Measurements from ENCODE around the gene NCDN.

The NCDN gene

GRCh38 chr1:35539824-35540261, 17.8 kb upstream of the NCDN start:
- WGBS, 2 donors (ENCODE audit: extremely low coverage in 2 of 2, insufficient read length in 2 of 2, insufficient replicate concordance in 1 of 2): no CpG with 5 or more reads among the region's 1 CpG

GRCh38 chr1:35544976-35545375, 12.6 kb upstream of the NCDN start:
- no peak for DNase-seq (ENCODE audit: low spot score)

More at GRCh38 chr1:35539824-35540261, 17.8 kb upstream of the NCDN start:
- Histone ChIP-seq H2BK12ac (ENCODE audit: low read length) (no peak overlapping the region), H3K27me3 (ENCODE audit: control insufficient read depth in 3 of 3, insufficient read depth in 3 of 3, low read depth in 1 of 3, low read length in 3 of 3) (peaks cover 0 to 9% (median 0%) of the 10 kb centered on the region in 3 experiments), H4K91ac (ENCODE audit: low read depth, low read length, poor library complexity) (no peak overlapping the region), H3K4me3 (ENCODE audit: low read length in 2 of 2) (no peak overlapping the region), H3K79me1 (ENCODE audit: low read depth, low read length) (no peaks in the 10 kb centered on the region), H4K8ac (ENCODE audit: low read depth, low read length) (no peak overlapping the region), H2BK5ac (ENCODE audit: low read length) (no peak overlapping the region), H3K18ac (ENCODE audit: low read length) (no peak overlapping the region), H2BK120ac (ENCODE audit: low read depth, low read length) (no peak overlapping the region), H2BK15ac (ENCODE audit: low read length) (no peak overlapping the region), H3K23ac (ENCODE audit: low read depth, low read length, poor library complexity) (no peak overlapping the region), H3K4me2 (ENCODE audit: insufficient read depth, low read length, poor library complexity, severe bottlenecking) (no peak overlapping the region), H3K9me3 (replicated peaks in 1 of 2; ENCODE audit: control insufficient read depth in 2 of 2, insufficient read depth in 1 of 2, low read depth in 1 of 2, low read length in 2 of 2) (no peaks in the 10 kb centered on the region), H3K14ac (ENCODE audit: low read length) (no peak overlapping the region), H3K4me1 (ENCODE audit: control insufficient read depth in 2 of 2, insufficient read depth in 1 of 2, low read depth in 1 of 2, low read length in 2 of 2) (peaks cover 15 to 19% of the 10 kb centered on the region in 2 donors), H3K27ac (replicated peaks; ENCODE audit: low read length) (peak overlapping the region; percentile 77), H2AFZ (ENCODE audit: low read length) (no peak overlapping the region), H2AK5ac (ENCODE audit: low read depth, low read length) (no peak overlapping the region), H3K9ac (ENCODE audit: low read depth, low read length, poor library complexity) (no peak overlapping the region), H3K36me3 (replicated peaks in 1 of 2; ENCODE audit: control insufficient read depth in 2 of 2, insufficient read depth in 2 of 2, low read length in 2 of 2) (peaks cover 2 to 46% of the 10 kb centered on the region in 2 donors), H3K4ac (ENCODE audit: low read length) (no peak overlapping the region)
- no peak for DNase-seq (ENCODE audit: low spot score)

GRCh38 chr1:35546614-35547013, 11.0 kb upstream of the NCDN start:
- no peaks in the 10 kb centered on the region for H3K9me3 ChIP-seq (replicated peaks in 1 of 2; ENCODE audit: control insufficient read depth in 2 of 2, insufficient read depth in 1 of 2, low read depth in 1 of 2, low read length in 2 of 2)
- H2AFZ ChIP-seq (ENCODE audit: low read length): no peak overlapping the region
- no peak overlapping the region for H3K4me3 ChIP-seq (ENCODE audit: low read length in 2 of 2)
- no peak for DNase-seq (ENCODE audit: low spot score)
- H3K23ac ChIP-seq (ENCODE audit: low read depth, low read length, poor library complexity): no peak overlapping the region
- no peak overlapping the region for H2AK5ac ChIP-seq (ENCODE audit: low read depth, low read length)
- H3K27me3 ChIP-seq (ENCODE audit: control insufficient read depth in 3 of 3, insufficient read depth in 3 of 3, low read depth in 1 of 3, low read length in 3 of 3): peaks cover 0 to 9% (median 0%) of the 10 kb centered on the region in 3 experiments
- peaks cover 8 to 80% of the 10 kb centered on the region in 2 donors for H3K36me3 ChIP-seq (replicated peaks in 1 of 2; ENCODE audit: control insufficient read depth in 2 of 2, insufficient read depth in 2 of 2, low read length in 2 of 2)
- no peak overlapping the region for H2BK5ac ChIP-seq (ENCODE audit: low read length)
- peaks cover 2 to 4% of the 10 kb centered on the region in 2 donors for H3K4me1 ChIP-seq (ENCODE audit: control insufficient read depth in 2 of 2, insufficient read depth in 1 of 2, low read depth in 1 of 2, low read length in 2 of 2)
- H4K91ac ChIP-seq (ENCODE audit: low read depth, low read length, poor library complexity): no peak overlapping the region
- no peak overlapping the region for H3K27ac ChIP-seq (replicated peaks; ENCODE audit: low read length)
- no CpG with 5 or more reads among the region's 1 CpG for WGBS, 2 donors (ENCODE audit: extremely low coverage in 2 of 2, insufficient read length in 2 of 2, insufficient replicate concordance in 1 of 2)
- H2BK15ac ChIP-seq (ENCODE audit: low read length): no peak overlapping the region
- no peak overlapping the region for H3K9ac ChIP-seq (ENCODE audit: low read depth, low read length, poor library complexity)
- no peak overlapping the region for H2BK12ac ChIP-seq (ENCODE audit: low read length)
- no peak overlapping the region for H3K18ac ChIP-seq (ENCODE audit: low read length)
- H3K4me2 ChIP-seq (ENCODE audit: insufficient read depth, low read length, poor library complexity, severe bottlenecking): no peak overlapping the region
- H3K4ac ChIP-seq (ENCODE audit: low read length): no peak overlapping the region
- H2BK120ac ChIP-seq (ENCODE audit: low read depth, low read length): no peak overlapping the region
- H3K79me1 ChIP-seq (ENCODE audit: low read depth, low read length): no peaks in the 10 kb centered on the region
- no peak overlapping the region for H4K8ac ChIP-seq (ENCODE audit: low read depth, low read length)
- H3K14ac ChIP-seq (ENCODE audit: low read length): no peak overlapping the region

More at GRCh38 chr1:35544976-35545375, 12.6 kb upstream of the NCDN start:
- Histone ChIP-seq H3K4me2 (ENCODE audit: insufficient read depth, low read length, poor library complexity, severe bottlenecking) (no peak overlapping the region), H3K27ac (replicated peaks; ENCODE audit: low read length) (no peak overlapping the region), H3K4me3 (ENCODE audit: low read length in 2 of 2) (no peak overlapping the region), H2BK5ac (ENCODE audit: low read length) (no peak overlapping the region), H3K18ac (ENCODE audit: low read length) (no peak overlapping the region), H4K91ac (ENCODE audit: low read depth, low read length, poor library complexity) (no peak overlapping the region), H3K23ac (ENCODE audit: low read depth, low read length, poor library complexity) (no peak overlapping the region), H2BK120ac (ENCODE audit: low read depth, low read length) (no peak overlapping the region), H2AK5ac (ENCODE audit: low read depth, low read length) (no peak overlapping the region), H2BK15ac (ENCODE audit: low read length) (no peak overlapping the region), H3K9me3 (replicated peaks in 1 of 2; ENCODE audit: control insufficient read depth in 2 of 2, insufficient read depth in 1 of 2, low read depth in 1 of 2, low read length in 2 of 2) (no peaks in the 10 kb centered on the region), H3K9ac (ENCODE audit: low read depth, low read length, poor library complexity) (no peak overlapping the region), H3K4ac (ENCODE audit: low read length) (no peak overlapping the region), H2BK12ac (ENCODE audit: low read length) (no peak overlapping the region), H3K14ac (ENCODE audit: low read length) (no peak overlapping the region), H3K4me1 (ENCODE audit: control insufficient read depth in 2 of 2, insufficient read depth in 1 of 2, low read depth in 1 of 2, low read length in 2 of 2) (peaks cover 4 to 5% of the 10 kb centered on the region in 2 donors), H3K79me1 (ENCODE audit: low read depth, low read length) (no peaks in the 10 kb centered on the region), H4K8ac (ENCODE audit: low read depth, low read length) (no peak overlapping the region), H3K27me3 (ENCODE audit: control insufficient read depth in 3 of 3, insufficient read depth in 3 of 3, low read depth in 1 of 3, low read length in 3 of 3) (peaks cover 0 to 9% (median 0%) of the 10 kb centered on the region in 3 experiments), H2AFZ (ENCODE audit: low read length) (no peak overlapping the region), H3K36me3 (replicated peaks in 1 of 2; ENCODE audit: control insufficient read depth in 2 of 2, insufficient read depth in 2 of 2, low read length in 2 of 2) (peaks cover 8 to 73% of the 10 kb centered on the region in 2 donors)
- WGBS, 2 donors (ENCODE audit: extremely low coverage in 2 of 2, insufficient read length in 2 of 2, insufficient replicate concordance in 1 of 2): no CpG with 5 or more reads among the region's 3 CpGs

GRCh38 chr1:35553851-35554250, 3.7 kb upstream of the NCDN start:
- no peak overlapping the region for H2AFZ ChIP-seq (ENCODE audit: low read length)
- H2BK12ac ChIP-seq (ENCODE audit: low read length): no peak overlapping the region
- no peak overlapping the region for H2AK5ac ChIP-seq (ENCODE audit: low read depth, low read length)
- no peak overlapping the region for H3K9ac ChIP-seq (ENCODE audit: low read depth, low read length, poor library complexity)
- H3K4me1 ChIP-seq (ENCODE audit: control insufficient read depth in 2 of 2, insufficient read depth in 1 of 2, low read depth in 1 of 2, low read length in 2 of 2): peaks cover 7 to 24% of the 10 kb centered on the region in 2 donors
- no peak overlapping the region for H3K4ac ChIP-seq (ENCODE audit: low read length)
- H3K23ac ChIP-seq (ENCODE audit: low read depth, low read length, poor library complexity): no peak overlapping the region
- H2BK15ac ChIP-seq (ENCODE audit: low read length): no peak overlapping the region
- no peak overlapping the region for H3K18ac ChIP-seq (ENCODE audit: low read length)
- no peak overlapping the region for H2BK120ac ChIP-seq (ENCODE audit: low read depth, low read length)
- peaks cover 4 to 58% of the 10 kb centered on the region in 2 donors for H3K36me3 ChIP-seq (replicated peaks in 1 of 2; ENCODE audit: control insufficient read depth in 2 of 2, insufficient read depth in 2 of 2, low read length in 2 of 2)
- no peak overlapping the region for H3K14ac ChIP-seq (ENCODE audit: low read length)
- H3K27me3 ChIP-seq (ENCODE audit: control insufficient read depth in 3 of 3, insufficient read depth in 3 of 3, low read depth in 1 of 3, low read length in 3 of 3): no peaks in the 10 kb centered on the region
- no peak overlapping the region for H3K27ac ChIP-seq (replicated peaks; ENCODE audit: low read length)
- no peak overlapping the region for H4K8ac ChIP-seq (ENCODE audit: low read depth, low read length)
- H3K4me2 ChIP-seq (ENCODE audit: insufficient read depth, low read length, poor library complexity, severe bottlenecking): no peak overlapping the region
- no CpG with 5 or more reads among the region's 2 CpGs for WGBS, 2 donors (ENCODE audit: extremely low coverage in 2 of 2, insufficient read length in 2 of 2, insufficient replicate concordance in 1 of 2)
- H4K91ac ChIP-seq (ENCODE audit: low read depth, low read length, poor library complexity): no peak overlapping the region
- H3K9me3 ChIP-seq (replicated peaks in 1 of 2; ENCODE audit: control insufficient read depth in 2 of 2, insufficient read depth in 1 of 2, low read depth in 1 of 2, low read length in 2 of 2): no peaks in the 10 kb centered on the region
- no peak overlapping the region for H2BK5ac ChIP-seq (ENCODE audit: low read length)
- H3K79me1 ChIP-seq (ENCODE audit: low read depth, low read length): peaks cover 3% of the 10 kb centered on the region
- DNase-seq (ENCODE audit: low spot score): no peak
- H3K4me3 ChIP-seq (ENCODE audit: low read length in 2 of 2): no peak overlapping the region
